PC-3 (cell line): Measurements from ENCODE around the gene IBA57. TPM values are rescaled to one million over a fixed set of nuclear protein-coding genes. Genes with fewer than 3 reads are reported as not detected.
"Not testable (repeated sequence)": the region's sequence is repeated elsewhere in the genome, so short reads cannot be mapped to it uniquely, and the experiment has no call there.

Source experiments
- ATAC-seq: fragments of 200-7000 bp; cut with Tn5 transposase; 2 replicates; pipeline ENCODE4 v1.9.1; 2020; ENCODE audit warnings: mild to moderate bottlenecking, moderate library complexity
- BruUV-seq: library from RNA; stranded (reverse); fragments of 400-500 nt; replicated peaks from 2 replicates; lab custom pipeline; 2021; lab: Mats Ljungman, UMichigan
- CTCF ChIA-PET: fragments of 300-600 bp; sonication (Branson Sonifier 250); formaldehyde crosslinking; loops from one replicate; lab custom pipeline; 2022; ENCODE audit warnings: antibody characterized with exemption; lab: Charles Lee
- POLR2A ChIA-PET: fragments of 300-600 bp; sonication (Branson Sonifier 250); formaldehyde crosslinking; loops from one replicate; lab custom pipeline; 2022; ENCODE audit warnings: antibody characterized with exemption; ENCODE audit not compliant: unreplicated experiment; lab: Charles Lee
- DNase-seq: peaks from one replicate; pipeline ENCODE4 v3.0.0-alpha.2; 2015
- H2AFZ ChIP-seq: fragments of 300-600 bp; sonication (generic); 2 replicates; pipeline ENCODE4 v1.6.0; 2016; ENCODE audit warnings: antibody characterized with exemption, low read length
- H3F3A ChIP-seq: fragments of 300-600 bp; sonication (generic); one replicate; pipeline ENCODE4 v1.6.0; 2017; ENCODE audit warnings: antibody characterized with exemption, low read length, control low read depth, mild to moderate bottlenecking; ENCODE audit not compliant: unreplicated experiment
- H3K27ac ChIP-seq: fragments of 300-600 bp; sonication (generic); 2 replicates; pipeline ENCODE4 v1.5.1; 2016; ENCODE audit warnings: mild to moderate bottlenecking, low read length
- H3K27me3 ChIP-seq: fragments of 300-600 bp; sonication (generic); 2 replicates; pipeline ENCODE4 v1.6.1; 2016; ENCODE audit warnings: low read length, mixed read lengths
- H3K36me3 ChIP-seq: fragments of 300-600 bp; sonication (generic); 2 replicates; pipeline ENCODE4 v1.6.1; 2016; ENCODE audit warnings: low read depth, mixed run types, low read length, mixed read lengths
- H3K4me1 ChIP-seq: fragments of 300-600 bp; sonication (generic); 2 replicates; pipeline ENCODE4 v1.5.1; 2016; ENCODE audit warnings: low read length; ENCODE audit not compliant: insufficient read depth
- H3K4me2 ChIP-seq: fragments of 300-600 bp; sonication (generic); 2 replicates; pipeline ENCODE4 v1.6.0; 2016; ENCODE audit warnings: low read length
- H3K4me3 ChIP-seq: fragments of 300-600 bp; sonication (generic); 2 replicates; pipeline ENCODE4 v1.5.1; 2016; ENCODE audit warnings: mild to moderate bottlenecking, low read length, mixed read lengths
- H3K79me2 ChIP-seq: fragments of 300-600 bp; sonication (generic); 2 replicates; pipeline ENCODE4 v1.6.1; 2017; ENCODE audit warnings: low read length, mixed read lengths
- H3K9ac ChIP-seq: fragments of 300-600 bp; sonication (generic); 2 replicates; pipeline ENCODE4 v1.6.0; 2016; ENCODE audit warnings: mild to moderate bottlenecking, low read length
- H3K9me2 ChIP-seq: fragments of 300-600 bp; sonication (generic); replicated peaks from 2 replicates; pipeline ENCODE4 v1.6.1; 2016; ENCODE audit warnings: mixed run types, low read length, mixed read lengths
- H3K9me3 ChIP-seq: fragments of 300-600 bp; sonication (generic); 2 replicates; pipeline ENCODE4 v1.6.1; 2016; ENCODE audit warnings: low read length, mixed read lengths
- H4K20me1 ChIP-seq: fragments of 300-600 bp; sonication (generic); 2 replicates; pipeline ENCODE4 v1.6.1; 2016; ENCODE audit warnings: low read length, mixed read lengths
- CTCF ChIP-seq: fragments of 300-600 bp; sonication (generic); conservative IDR thresholded peaks from 2 replicates; pipeline ENCODE4 v1.5.1; 2017; ENCODE audit warnings: antibody characterized with exemption, low read depth, mild to moderate bottlenecking, low read length
- EZH2 ChIP-seq: fragments of 300-600 bp; sonication (generic); IDR thresholded peaks from one replicate; pipeline ENCODE4 v1.6.1; 2017; ENCODE audit warnings: antibody characterized with exemption, mild to moderate bottlenecking, low read length; ENCODE audit not compliant: unreplicated experiment
- EZH2phosphoT487 ChIP-seq: fragments of 300-600 bp; sonication (generic); IDR thresholded peaks from 2 replicates; pipeline ENCODE4 v1.6.1; 2018; ENCODE audit warnings: mild to moderate bottlenecking, antibody characterized with exemption, low read length, borderline replicate concordance
- intact Hi-C: fragments of 100-400 bp; cut with micrococcal nuclease; formaldehyde crosslinking; loops from 2 replicates; pipeline ENCODE4 v1.9.0; 2023
- total RNA-seq: library from RNA; depleted of rRNA; stranded (reverse); fragments of >200 nt; gene quantifications from 2 replicates; pipeline ENCODE4 v1.2.3, GENCODE V29; 2014

IBA57 gene
- total RNA-seq, 1 experiment from 2014 or later, result 18.3 TPM

GRCh38 chr1:228219245-228219961, 53.8 kb downstream of the IBA57 start:
- H2AFZ ChIP-seq, result no peak overlapping the region
- no peaks in the 10 kb centered on the region for H3K4me1 ChIP-seq
- ATAC-seq (no peak), DNase-seq (no peak)
- H3K4me3 ChIP-seq, result no peak overlapping the region
- no peak overlapping the region for H3K27ac ChIP-seq
- no peaks in the 10 kb centered on the region for H3K9me3 ChIP-seq
- no peak overlapping the region for H3K4me2 ChIP-seq
- H4K20me1 ChIP-seq, result no peaks in the 10 kb centered on the region
- H3K9ac ChIP-seq, result no peak overlapping the region
- BruUV-seq, result no TSS peak
- no peaks in the 10 kb centered on the region for H3K79me2 ChIP-seq
- TF ChIP-seq EZH2phosphoT487 (no peak), CTCF (no peak), EZH2 (no peak)
- intact Hi-C loops, result no loop called here
- POLR2A ChIA-PET, result no interaction called here
- no peaks in the 10 kb centered on the region for H3K9me2 ChIP-seq
- H3K36me3 ChIP-seq, result peaks cover 4% of the 10 kb centered on the region; the same call in 1 of the 2 replicates
- H3K27me3 ChIP-seq, result no peaks in the 10 kb centered on the region
- CTCF ChIA-PET, result no interaction called here
- H3F3A ChIP-seq, result no peaks in the 10 kb centered on the region

GRCh38 chr1:228219962-228220780, 54.6 kb downstream of the IBA57 start:
- ATAC-seq, result no peak
- intact Hi-C loops, result no loop called here
- POLR2A ChIA-PET, result no interaction called here
- Histone ChIP-seq H3K4me3 (no peak overlapping the region), H2AFZ (no peak overlapping the region), H3K9ac (no peak overlapping the region), H3K36me3 (peaks cover 11% of the 10 kb centered on the region), H4K20me1 (no peaks in the 10 kb centered on the region), H3K9me2 (no peaks in the 10 kb centered on the region), H3K27me3 (no peaks in the 10 kb centered on the region), H3K4me2 (no peak overlapping the region), H3K4me1 (no peaks in the 10 kb centered on the region), H3F3A (no peaks in the 10 kb centered on the region), H3K9me3 (no peaks in the 10 kb centered on the region), H3K79me2 (no peaks in the 10 kb centered on the region), H3K27ac (no peak overlapping the region)
- CTCF ChIA-PET, result no interaction called here
- TF ChIP-seq EZH2phosphoT487 (no peak), EZH2 (no peak), CTCF (no peak)
- BruUV-seq, result no TSS peak
- DNase-seq, result no peak

- CTCF ChIA-PET, H3K9ac ChIP-seq, ATAC-seq, H3K27ac ChIP-seq, POLR2A ChIA-PET, H4K20me1 ChIP-seq, H3K79me2 ChIP-seq, H3K27me3 ChIP-seq, H3K9me2 ChIP-seq, H3F3A ChIP-seq, H3K9me3 ChIP-seq, H2AFZ ChIP-seq, DNase-seq, H3K4me1 ChIP-seq, intact Hi-C loops, H3K4me3 ChIP-seq, H3K4me2 ChIP-seq, BruUV-seq: not testable (repeated sequence)
- peaks cover 14% of the 10 kb centered on the region for H3K36me3 ChIP-seq
Measured at GRCh38 chr1:228221097-228221496, 55.5 kb downstream of the IBA57 start.
